RPMI8226 (cell line): ENCODE data around the gene CD300C.
A peak's percentile ranks its signal among the peaks of the same experiment; 100 is the strongest.
"Not testable (repeated sequence)": the region's sequence is repeated elsewhere in the genome, so short reads cannot be mapped to it uniquely, and the experiment has no call there.

ENCODE experiments used
- DNase-seq: peaks from one replicate; pipeline ENCODE4 v3.0.0-alpha.2; 2015

The CD300C gene

GRCh38 chr17:74508156-74508555, 37.8 kb downstream of the CD300C start:
- no peak for DNase-seq

DNA sequence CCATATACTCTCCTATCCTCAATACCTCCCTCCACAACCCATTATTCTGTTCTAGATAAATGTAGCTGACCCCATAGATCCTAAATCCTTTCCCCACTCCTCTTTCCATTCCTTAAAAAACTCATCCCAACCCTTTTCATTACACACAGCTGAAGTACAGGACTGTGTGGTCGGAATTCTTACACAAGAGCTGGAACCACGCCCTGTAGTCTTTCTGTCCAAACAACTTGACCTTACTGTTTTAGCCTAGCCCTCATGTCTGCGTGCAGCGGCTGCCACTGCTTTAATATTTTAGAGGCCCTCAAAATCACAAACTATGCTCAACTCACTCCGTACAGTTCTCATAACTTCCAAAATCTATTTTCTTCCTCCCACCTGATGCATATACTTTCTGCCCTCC, 42.0 kb downstream of the CD300C start:
- DNase-seq: not testable (repeated sequence)

DNA sequence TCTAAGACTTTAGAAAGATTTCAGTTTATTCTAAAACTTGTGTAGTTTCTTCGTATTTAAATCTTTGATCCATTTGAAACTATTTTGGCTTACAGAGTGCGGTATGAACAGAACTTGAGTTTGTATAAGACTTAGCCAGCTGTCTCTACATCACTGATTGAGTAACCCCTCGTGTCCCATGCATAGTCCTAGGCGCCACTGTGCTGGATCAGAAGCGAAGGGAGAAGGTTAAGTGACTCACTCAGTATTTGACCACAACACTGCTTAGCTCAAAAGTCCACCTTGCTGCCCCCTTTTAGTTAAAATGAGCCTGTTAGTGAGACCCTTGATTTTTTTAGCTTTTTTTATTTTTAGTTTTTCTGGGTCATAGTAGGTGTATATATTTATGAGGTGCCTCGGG, 43.1 kb downstream of the CD300C start:
- no peak for DNase-seq

DNA sequence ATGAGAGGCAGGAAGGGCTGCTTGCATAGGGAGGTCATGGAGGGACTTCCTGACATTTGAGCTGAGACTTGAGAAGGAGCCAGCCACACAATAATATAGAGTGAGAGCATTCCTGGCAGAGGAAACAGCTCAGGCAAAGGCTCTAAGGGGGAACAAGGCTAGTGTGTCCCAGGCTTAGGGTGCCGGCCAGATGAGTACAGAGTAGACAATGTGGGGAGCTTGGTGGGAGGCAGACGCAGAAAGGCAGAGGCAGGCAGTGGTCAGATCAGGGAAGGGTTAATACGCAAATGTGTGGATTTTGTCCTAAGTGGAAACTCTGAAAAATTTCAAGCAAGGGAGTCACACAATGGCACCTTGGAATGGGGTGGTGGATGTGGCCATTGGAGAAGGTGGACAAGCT, 45.9 kb downstream of the CD300C start:
- no peak for DNase-seq

DNA sequence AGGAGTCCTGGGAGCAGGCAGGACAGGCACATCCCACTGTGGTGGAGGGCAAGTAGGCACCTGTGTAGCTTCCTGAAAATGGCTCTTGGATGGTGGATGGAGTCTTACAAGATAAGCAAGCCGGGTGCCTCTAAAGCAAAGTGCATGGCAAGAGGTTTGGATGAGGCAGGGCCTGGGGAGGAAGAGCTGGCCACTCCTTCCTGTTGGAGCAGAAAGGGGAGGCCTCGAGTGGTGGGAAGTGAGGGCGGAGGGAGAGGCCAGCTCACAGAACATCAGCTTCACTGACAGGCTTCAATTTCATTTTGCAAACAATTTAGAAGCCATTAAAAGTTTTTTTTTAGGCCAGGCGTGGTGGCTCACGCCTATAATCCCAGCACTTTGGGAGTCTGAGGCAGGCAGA, 48.4 kb downstream of the CD300C start:
- DNase-seq: no peak

- peak; percentile 74 for DNase-seq
These were observed 52.5 kb downstream of the CD300C start for GRCh38 chr17:74493331-74493833.

DNA sequence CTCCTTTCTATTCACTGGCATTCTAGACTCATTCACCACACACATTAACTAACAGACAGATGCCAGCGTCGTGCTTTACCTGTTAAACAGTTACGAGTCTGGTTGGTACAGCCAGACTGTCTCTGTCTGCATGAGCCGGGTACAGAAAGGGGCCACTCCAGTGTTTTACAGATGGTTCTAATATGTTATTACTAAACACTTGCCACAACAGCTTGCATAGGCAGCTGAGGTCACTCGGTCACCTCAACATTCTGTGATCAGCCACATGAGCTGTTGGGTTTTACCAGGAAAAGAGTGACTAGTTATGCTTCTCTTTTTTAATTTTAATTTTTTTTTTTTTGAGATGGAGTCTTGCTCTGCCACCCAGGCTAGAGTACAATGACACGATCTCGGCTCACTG, 54.3 kb downstream of the CD300C start:
- DNase-seq: no peak
